ENCODE results near the gene RNF112.

RNF112 gene

GRCh38 chr17:19376811-19377210, 34.2 kb upstream of the RNF112 start:
- Histone ChIP-seq H3K27ac (ENCODE audit: low read depth, low read length) (peak overlapping the region; percentile 96), H2AFZ (ENCODE audit: low read length, unreplicated experiment) (peak overlapping the region; percentile 77), H3K36me3 (ENCODE audit: insufficient read depth, low read length) (peaks cover 18% of the 10 kb centered on the region; the same call in 1 of the 2 replicates)

GRCh38 chr17:19377602-19378415, 33.2 kb upstream of the RNF112 start:
- H3K27me3 ChIP-seq (ENCODE audit: insufficient read depth, low read length), result no peaks in the 10 kb centered on the region
- peaks cover 49% of the 10 kb centered on the region for H3K79me2 ChIP-seq (ENCODE audit: control insufficient read depth, insufficient read depth, low read length, unreplicated experiment)
- peaks cover 18% of the 10 kb centered on the region; the same call in 1 of the 2 replicates for H3K36me3 ChIP-seq (ENCODE audit: insufficient read depth, low read length)
- H3K4me1 ChIP-seq (ENCODE audit: control insufficient read depth, insufficient read depth, low read length, unreplicated experiment), result peaks cover 11% of the 10 kb centered on the region
- H3K4me3 ChIP-seq (ENCODE audit: low read depth, low read length), result peak overlapping the region; percentile 88
- peak overlapping the region; percentile 96 for H3K27ac ChIP-seq (ENCODE audit: low read depth, low read length)
- peak overlapping the region; percentile 77 for H2AFZ ChIP-seq (ENCODE audit: low read length, unreplicated experiment)

More at GRCh38 chr17:19376811-19377210, 34.2 kb upstream of the RNF112 start:
- Histone ChIP-seq H3K79me2 (ENCODE audit: control insufficient read depth, insufficient read depth, low read length, unreplicated experiment) (peaks cover 42% of the 10 kb centered on the region), H3K27me3 (ENCODE audit: insufficient read depth, low read length) (no peaks in the 10 kb centered on the region), H3K4me1 (ENCODE audit: control insufficient read depth, insufficient read depth, low read length, unreplicated experiment) (peaks cover 11% of the 10 kb centered on the region), H3K4me3 (ENCODE audit: low read depth, low read length) (peak overlapping the region; percentile 88)

- peak within 1 kb of the TSS; percentile 88 for H3K4me3 ChIP-seq (ENCODE audit: low read depth, low read length)
- peaks cover 49% of the 10 kb centered on the region for H3K79me2 ChIP-seq (ENCODE audit: control insufficient read depth, insufficient read depth, low read length, unreplicated experiment)
- H3K36me3 ChIP-seq (ENCODE audit: insufficient read depth, low read length), result peaks cover 21% of the 10 kb centered on the region; the same call in 1 of the 2 replicates
- H3K4me1 ChIP-seq (ENCODE audit: control insufficient read depth, insufficient read depth, low read length, unreplicated experiment), result peaks cover 13% of the 10 kb centered on the region
- H3K27ac ChIP-seq (ENCODE audit: low read depth, low read length), result peak within 1 kb of the TSS; percentile 96
- no peaks in the 10 kb centered on the region for H3K27me3 ChIP-seq (ENCODE audit: insufficient read depth, low read length)
- peak within 1 kb of the TSS; percentile 77 for H2AFZ ChIP-seq (ENCODE audit: low read length, unreplicated experiment)
These were observed 32.3 kb upstream of the RNF112 start, which contains the start of gene MAPK7 for GRCh38 chr17:19378416-19379360. TSS of gene MAPK7 (plus strand) at chr17:19378498. CDS start at chr17:19378901, 403 bp downstream.

- H3K36me3 ChIP-seq (ENCODE audit: insufficient read depth, low read length), result peaks cover 21% of the 10 kb centered on the region; the same call in 1 of the 2 replicates
- H3K27me3 ChIP-seq (ENCODE audit: insufficient read depth, low read length), result no peaks in the 10 kb centered on the region
- H3K4me3 ChIP-seq (ENCODE audit: low read depth, low read length), result peak overlapping the region; percentile 88
- peak overlapping the region; percentile 43 for H3K27ac ChIP-seq (ENCODE audit: low read depth, low read length)
- peaks cover 49% of the 10 kb centered on the region for H3K79me2 ChIP-seq (ENCODE audit: control insufficient read depth, insufficient read depth, low read length, unreplicated experiment)
- peak overlapping the region; percentile 32 for H2AFZ ChIP-seq (ENCODE audit: low read length, unreplicated experiment)
- H3K4me1 ChIP-seq (ENCODE audit: control insufficient read depth, insufficient read depth, low read length, unreplicated experiment), result peaks cover 22% of the 10 kb centered on the region
These were observed 31.5 kb upstream of the RNF112 start for GRCh38 chr17:19379361-19380065.

- Histone ChIP-seq H3K27ac (ENCODE audit: low read depth, low read length) (no peak overlapping the region), H3K79me2 (ENCODE audit: control insufficient read depth, insufficient read depth, low read length, unreplicated experiment) (peaks cover 47% of the 10 kb centered on the region), H3K27me3 (ENCODE audit: insufficient read depth, low read length) (no peaks in the 10 kb centered on the region), H3K4me3 (ENCODE audit: low read depth, low read length) (no peak overlapping the region), H3K4me1 (ENCODE audit: control insufficient read depth, insufficient read depth, low read length, unreplicated experiment) (peaks cover 33% of the 10 kb centered on the region), H3K36me3 (ENCODE audit: insufficient read depth, low read length) (peaks cover 21% of the 10 kb centered on the region; the same call in 1 of the 2 replicates), H2AFZ (ENCODE audit: low read length, unreplicated experiment) (no peak overlapping the region)
These were observed 30.3 kb upstream of the RNF112 start for GRCh38 chr17:19380481-19381301.

GRCh38 chr17:19381361-19381740, 29.7 kb upstream of the RNF112 start:
- H3K36me3 ChIP-seq (ENCODE audit: insufficient read depth, low read length), result peaks cover 21% of the 10 kb centered on the region; the same call in 1 of the 2 replicates
- no peak overlapping the region for H3K4me3 ChIP-seq (ENCODE audit: low read depth, low read length)
- no peaks in the 10 kb centered on the region for H3K27me3 ChIP-seq (ENCODE audit: insufficient read depth, low read length)
- peaks cover 39% of the 10 kb centered on the region for H3K4me1 ChIP-seq (ENCODE audit: control insufficient read depth, insufficient read depth, low read length, unreplicated experiment)
- H2AFZ ChIP-seq (ENCODE audit: low read length, unreplicated experiment), result no peak overlapping the region
- no peak overlapping the region for H3K27ac ChIP-seq (ENCODE audit: low read depth, low read length)
- peaks cover 40% of the 10 kb centered on the region for H3K79me2 ChIP-seq (ENCODE audit: control insufficient read depth, insufficient read depth, low read length, unreplicated experiment)

- Histone ChIP-seq H3K27ac (ENCODE audit: low read depth, low read length) (no peak overlapping the region), H2AFZ (ENCODE audit: low read length, unreplicated experiment) (no peak overlapping the region), H3K4me3 (ENCODE audit: low read depth, low read length) (no peak overlapping the region), H3K27me3 (ENCODE audit: insufficient read depth, low read length) (no peaks in the 10 kb centered on the region), H3K4me1 (ENCODE audit: control insufficient read depth, insufficient read depth, low read length, unreplicated experiment) (peaks cover 40% of the 10 kb centered on the region), H3K36me3 (ENCODE audit: insufficient read depth, low read length) (peaks cover 21% of the 10 kb centered on the region; the same call in 1 of the 2 replicates), H3K79me2 (ENCODE audit: control insufficient read depth, insufficient read depth, low read length, unreplicated experiment) (peaks cover 40% of the 10 kb centered on the region)
These were observed 29.1 kb upstream of the RNF112 start for GRCh38 chr17:19381741-19382444.

GRCh38 chr17:19382531-19383444, 28.2 kb upstream of the RNF112 start:
- peaks cover 21% of the 10 kb centered on the region; the same call in 1 of the 2 replicates for H3K36me3 ChIP-seq (ENCODE audit: insufficient read depth, low read length)
- H3K79me2 ChIP-seq (ENCODE audit: control insufficient read depth, insufficient read depth, low read length, unreplicated experiment), result peaks cover 40% of the 10 kb centered on the region
- H3K27me3 ChIP-seq (ENCODE audit: insufficient read depth, low read length), result no peaks in the 10 kb centered on the region
- no peak overlapping the region for H3K4me3 ChIP-seq (ENCODE audit: low read depth, low read length)
- peaks cover 49% of the 10 kb centered on the region for H3K4me1 ChIP-seq (ENCODE audit: control insufficient read depth, insufficient read depth, low read length, unreplicated experiment)
- H3K27ac ChIP-seq (ENCODE audit: low read depth, low read length), result no peak overlapping the region
- H2AFZ ChIP-seq (ENCODE audit: low read length, unreplicated experiment), result no peak overlapping the region

Measured in ACC112 (cell line).